K562 (cell line): ENCODE data around the gene LMOD1. TPM values are rescaled to one million over a fixed set of nuclear protein-coding genes. Genes with fewer than 3 reads are reported as not detected.

Experiments used
- ATAC-seq: fragments of 200-7000 bp; cut with Tn5 transposase; 3 replicates; pipeline ENCODE4 v1.9.1; 2020; ENCODE audit warnings: moderate library complexity
- BruUV-seq: library from RNA; stranded (reverse); fragments of 400-500 nt; replicated peaks from 2 replicates; lab custom pipeline; 2021; lab: Mats Ljungman, UMichigan
- CTCF ChIA-PET: fragments of 300-600 bp; formaldehyde crosslinking; extraction: SDS; loops from one replicate; lab custom pipeline; 2021; ENCODE audit warnings: low intra/inter-chr PET ratio; lab: Yijun Ruan, JAX
- POLR2A ChIA-PET: fragments of 300-600, 350-650 bp; sonication (Branson Sonifier 250); formaldehyde crosslinking; extraction: SDS; loops from one replicate; lab custom pipeline; 2021; ENCODE audit warnings: antibody characterized with exemption, inconsistent platforms; lab: Yijun Ruan, JAX
- DNase-seq, 4 experiments: peaks; one replicate each; pipeline versions ENCODE4 v3.0.0 to v3.0.0-alpha.2; 2011 to 2018; ENCODE audit warnings: low spot score in 3 of 4, mixed read lengths in 3 of 4; ENCODE audit errors: extremely low read depth in 1 of 4
- FAIRE-seq: peaks from 2 replicates; lab custom pipeline; 2011; peaks lifted over from hg19 to GRCh38; lab: Jason Lieb, UNC
- H2AFZ ChIP-seq: 2 replicates; pipeline ENCODE4 v1.6.0; 2011; ENCODE audit warnings: low read depth, low read length, control low read depth, inconsistent platforms
- H3K27ac ChIP-seq: fragments of 200-600 bp; 3 replicates; pipeline ENCODE4 v1.8.0; 2011; ENCODE audit warnings: low read depth, mild to moderate bottlenecking, control low read depth, inconsistent platforms, low read length, moderate library complexity, mixed read lengths; ENCODE audit errors: extremely low read depth
- H3K27me3 ChIP-seq, 2 experiments: fragments of 300-600 bp in 1 of 2; 2 replicates in 1 of 2; 3 replicates in 1 of 2; pipeline versions ENCODE4 v1.6.0 to v1.8.0; 2011; ENCODE audit warnings: inconsistent platforms in 2 of 2, low read length in 2 of 2, mild to moderate bottlenecking in 1 of 2, mixed read lengths in 1 of 2, moderate library complexity in 1 of 2; ENCODE audit not compliant: control insufficient read depth in 2 of 2, insufficient read depth in 2 of 2
- H3K36me3 ChIP-seq: fragments of 300-600 bp; 3 replicates; pipeline ENCODE4 v1.8.0; 2011; ENCODE audit warnings: mild to moderate bottlenecking, low read length, inconsistent platforms; ENCODE audit not compliant: control insufficient read depth, insufficient read depth
- H3K4me1 ChIP-seq, 2 experiments: fragments of 200-600 bp in 1 of 2; replicated peaks in 1 of 2; 2 replicates in 1 of 2; 3 replicates in 1 of 2; pipeline versions ENCODE4 v1.5.1 to v1.8.0; 2011; ENCODE audit warnings: inconsistent platforms in 2 of 2, low read length in 2 of 2, mild to moderate bottlenecking in 1 of 2, mixed read lengths in 1 of 2, moderate library complexity in 1 of 2; ENCODE audit not compliant: control insufficient read depth in 2 of 2, insufficient read depth in 2 of 2
- H3K4me2 ChIP-seq: 2 replicates; pipeline ENCODE4 v1.6.1; 2011; ENCODE audit warnings: low read length, control low read depth, inconsistent platforms, mixed read lengths; ENCODE audit not compliant: insufficient read depth
- H3K4me3 ChIP-seq: fragments of 200-600 bp; sonication (generic), shearing (Covaris generic); 2 replicates; pipeline ENCODE4 v1.5.1; 2016; ENCODE audit warnings: control low read depth, inconsistent platforms
- H3K79me2 ChIP-seq: fragments of 200-600 bp; 3 replicates; pipeline ENCODE4 v1.8.0; 2011; ENCODE audit warnings: low read length, inconsistent platforms; ENCODE audit not compliant: control insufficient read depth, insufficient read depth
- H3K9ac ChIP-seq, 2 experiments: 2 replicates each; pipeline versions ENCODE4 v1.6.0 to v1.6.1; 2011; ENCODE audit warnings: low read depth in 2 of 2, low read length in 2 of 2, control low read depth in 1 of 2, inconsistent platforms in 1 of 2, mild to moderate bottlenecking in 1 of 2, mixed read lengths in 1 of 2; ENCODE audit not compliant: insufficient read depth in 1 of 2
- H3K9me1 ChIP-seq: one replicate; pipeline ENCODE4 v1.6.0; 2011; ENCODE audit warnings: inconsistent platforms, mild to moderate bottlenecking, low read length, moderate library complexity; ENCODE audit not compliant: control insufficient read depth, insufficient read depth
- H3K9me3 ChIP-seq: replicated peaks from 2 replicates; pipeline ENCODE4 v1.5.1; 2011; ENCODE audit warnings: low read depth, low read length, inconsistent platforms; ENCODE audit not compliant: control insufficient read depth, insufficient read depth
- H4K20me1 ChIP-seq: replicated peaks from 2 replicates; pipeline ENCODE4 v1.6.1; 2011; ENCODE audit warnings: low read length, inconsistent platforms, mixed read lengths; ENCODE audit not compliant: control insufficient read depth, insufficient read depth
- CLOCK ChIP-seq: fragments of 250-450 bp; sonication (Bioruptor Pico); IDR thresholded peaks from 2 replicates; pipeline ENCODE4 v1.4.0; 2020; ENCODE audit warnings: mild to moderate bottlenecking, moderate library complexity, borderline replicate concordance
- CUX1 ChIP-seq: fragments of 200-800 bp; sonication (Bioruptor generic); IDR thresholded peaks from 2 replicates; pipeline ENCODE4 v1.6.1; 2016; ENCODE audit warnings: missing genetic modification characterization, missing compliant biosample characterization
- LEF1 ChIP-seq: fragments of 450-650 bp; IDR thresholded peaks from 2 replicates; pipeline ENCODE4 v1.6.1; 2016; ENCODE audit warnings: mild to moderate bottlenecking
- ZC3H8 ChIP-seq: fragments of 450-650 bp; IDR thresholded peaks from 2 replicates; pipeline ENCODE4 v1.6.1; 2017
- ZFP91 ChIP-seq: sonication (generic); formaldehyde crosslinking; IDR thresholded peaks from 2 replicates; pipeline ENCODE4 v1.8.0; 2022; ENCODE audit warnings: mild to moderate bottlenecking, missing genetic modification reagents
- ZNF347 ChIP-seq: fragments of 450-650 bp; formaldehyde crosslinking; IDR thresholded peaks from 2 replicates; pipeline ENCODE4 v1.4.0; 2020; ENCODE audit warnings: low read depth, mild to moderate bottlenecking, moderate library complexity
- WGBS: fragments of 100-300 bp; shearing (Covaris generic); methylation state at CpG from one replicate; pipeline ENCODE4 v1.1.6; 2016; ENCODE audit warnings: low coverage, mixed read lengths; ENCODE audit not compliant: insufficient coverage; ENCODE audit errors: missing lambda C conversion rate; 5-methylcytosine and 5-hydroxymethylcytosine counted together
- in situ Hi-C: fragments of 300-500 bp; cut with MboI; formaldehyde crosslinking; loops from 4 replicates; pipeline ENCODE4 v1.15.0; 2018; ENCODE audit warnings: inconsistent platforms, mixed read lengths
- intact Hi-C: fragments of 100-400 bp; cut with micrococcal nuclease; formaldehyde crosslinking; loops from 2 replicates; pipeline ENCODE4 v1.14.2; 2022
- polyA plus RNA-seq, 8 experiments: library from polyadenylated mRNA; depleted of rRNA in 4 of 8; stranded (reverse) in 5 of 8; unstranded in 3 of 8; fragments of >200 nt; fragmentation: Nextera tagmentation in 2 of 8; fragmentation: Illumina TruSeq in 1 of 8; extraction: Ambion mirVana in 2 of 8; extraction: Trizol in 1 of 8; gene quantifications; 2 replicates each; pipeline versions ENCODE4 v1.2.1 to v1.2.3, GENCODE V29; 2011 to 2014; ENCODE audit warnings: inconsistent platforms in 1 of 8, missing spikeins in 1 of 8
- total RNA-seq, 7 experiments: library from RNA; depleted of rRNA in 6 of 7; stranded (reverse); fragments of >200 nt in 6 of 7; fragmentation: Illumina TruSeq in 2 of 7; extraction: Trizol in 2 of 7; gene quantifications; 2 replicates each; pipeline versions ENCODE4 v1.2.1 to v1.2.3, GENCODE V29; 2011 to 2021; ENCODE audit warnings: low replicate concordance in 1 of 7
- TF ChIP-seq, protein P1 (sequence below), 2 experiments: fragments of 450-650 bp; conservative IDR thresholded peaks; 2 replicates each; pipeline ENCODE4 v1.6.1; 2017; ENCODE audit warnings: mild to moderate bottlenecking in 2 of 2, moderate library complexity in 2 of 2

Gene LMOD1
- total and polyA plus RNA-seq, 9 of the 15 experiments (the other 6 are each of a cell fraction or from before 2014, with no cell fraction given) = 0.03 to 0.54 (median 0.38) TPM; not detected in 1

- ATAC-seq (peak; percentile 56), FAIRE-seq (peak; percentile 32), DNase-seq (no peak)
- peaks cover 14% of the 10 kb centered on the region; the same call in 2 of the 3 replicates for H3K79me2 ChIP-seq
- intact Hi-C loops = loop anchor here (10.0 kb wide), 2 partner anchors 256 to 436 kb away; partner anchors contain the start of gene NAV1
- H3K4me1 ChIP-seq = no peaks in the 10 kb centered on the region; a peak in 1 of 5 replicates
- H3K9me1 ChIP-seq = no peaks in the 10 kb centered on the region
- H3K36me3 ChIP-seq = peaks cover 51% of the 10 kb centered on the region
- 55% methylated on average over 9 of the region's 9 CpGs for WGBS
- H3K9ac ChIP-seq = no peak overlapping the region
- H3K27ac ChIP-seq = no peak overlapping the region
- CTCF ChIA-PET = interaction anchor here (0.6 to 6.5 kb wide), 4 partner anchors 10 to 92 kb away, joined by 3 to 117 read pairs (median 10); no protein-coding TSS in a partner anchor
- H4K20me1 ChIP-seq = no peaks in the 10 kb centered on the region; the same call in none of the 2 replicates
- no peaks in the 10 kb centered on the region for H3K9me3 ChIP-seq
- POLR2A ChIA-PET = interaction anchor here (0.6 to 4.2 kb wide), 6 partner anchors 8 to 57 kb away, joined by 3 to 54 read pairs (median 4); partner anchors contain the start of genes LMOD1, RNPEP and TIMM17A
- BruUV-seq = no TSS peak
- H2AFZ ChIP-seq = no peak overlapping the region
- H3K27me3 ChIP-seq = no peaks in the 10 kb centered on the region
- in situ Hi-C loops = loop anchor here (5.0 kb wide), 1 partner anchor 78 kb away; no protein-coding TSS in a partner anchor
- no peak overlapping the region for H3K4me3 ChIP-seq
- H3K4me2 ChIP-seq = no peak overlapping the region
- TF ChIP-seq CUX1 (CRISPR knock-in tag) (no peak), ZC3H8 (no peak), LEF1 (no peak), ZFP91 (no peak), ZNF347 (CRISPR knock-in tag) (no peak), CLOCK (no peak)
- TF ChIP-seq, protein P1, sequence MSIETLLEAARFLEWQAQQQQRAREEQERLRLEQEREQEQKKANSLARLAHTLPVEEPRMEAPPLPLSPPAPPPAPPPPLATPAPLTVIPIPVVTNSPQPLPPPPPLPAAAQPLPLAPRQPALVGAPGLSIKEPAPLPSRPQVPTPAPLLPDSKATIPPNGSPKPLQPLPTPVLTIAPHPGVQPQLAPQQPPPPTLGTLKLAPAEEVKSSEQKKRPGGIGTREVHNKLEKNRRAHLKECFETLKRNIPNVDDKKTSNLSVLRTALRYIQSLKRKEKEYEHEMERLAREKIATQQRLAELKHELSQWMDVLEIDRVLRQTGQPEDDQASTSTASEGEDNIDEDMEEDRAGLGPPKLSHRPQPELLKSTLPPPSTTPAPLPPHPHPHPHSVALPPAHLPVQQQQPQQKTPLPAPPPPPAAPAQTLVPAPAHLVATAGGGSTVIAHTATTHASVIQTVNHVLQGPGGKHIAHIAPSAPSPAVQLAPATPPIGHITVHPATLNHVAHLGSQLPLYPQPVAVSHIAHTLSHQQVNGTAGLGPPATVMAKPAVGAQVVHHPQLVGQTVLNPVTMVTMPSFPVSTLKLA (conservative IDR thresholded peaks at IDR 0.05) = peak; percentile 44 to 68; a peak in 3 of 4 replicates
Measured at GRCh38 chr1:201970334-201971159, 24.2 kb upstream of the LMOD1 start.
